HEK293 (cell line): ENCODE results near the gene RPS18.

Experiments
- CTCF ChIA-PET: fragments of 350-600 bp; formaldehyde crosslinking; extraction: SDS; loops from one replicate; lab custom pipeline; 2021; ENCODE audit warnings: antibody characterized with exemption; lab: Yijun Ruan, JAX
- POLR2A ChIA-PET: fragments of 300-600 bp; formaldehyde crosslinking; extraction: SDS; loops from one replicate; lab custom pipeline; 2020; ENCODE audit warnings: antibody characterized with exemption, inconsistent platforms; lab: Yijun Ruan, JAX
- H3K27ac ChIP-seq: fragments of 200-500 bp; sonication (Bioruptor generic); 2 replicates; pipeline ENCODE4 v1.5.1; 2014; ENCODE audit warnings: low read depth, low read length, control low read depth, inconsistent platforms; ENCODE audit errors: extremely low read depth
- H3K36me3 ChIP-seq, 2 experiments: fragments of 200-500 bp in 1 of 2; sonication (Bioruptor generic) in 1 of 2; 1 replicate in 1 of 2; 2 replicates in 1 of 2; pipeline ENCODE4 v1.5.1; 2014 to 2017; ENCODE audit warnings: inconsistent platforms in 2 of 2, low read length in 2 of 2; ENCODE audit not compliant: control insufficient read depth in 2 of 2, insufficient read depth in 1 of 2
- H3K4me1 ChIP-seq: fragments of 200-500 bp; sonication (Bioruptor generic); 2 replicates; pipeline ENCODE4 v1.5.1; 2014; ENCODE audit warnings: mild to moderate bottlenecking, low read length, inconsistent platforms; ENCODE audit not compliant: control insufficient read depth, insufficient read depth
- H3K4me3 ChIP-seq: 2 replicates; pipeline ENCODE4 v1.5.1; 2011; ENCODE audit warnings: low read depth, mild to moderate bottlenecking, control low read depth, low read length, moderate library complexity
- H3K9me3 ChIP-seq: fragments of 200-500 bp; sonication (Bioruptor generic); 2 replicates; pipeline ENCODE4 v1.5.1; 2014; ENCODE audit warnings: low read depth, low read length, inconsistent platforms; ENCODE audit not compliant: control insufficient read depth, insufficient read depth
- GLIS2 ChIP-seq: fragments of 450-650 bp; formaldehyde crosslinking; IDR thresholded peaks from 2 replicates; pipeline ENCODE4 v1.5.1; 2016; ENCODE audit warnings: missing biosample characterization, missing genetic modification characterization
- KLF8 ChIP-seq: fragments of 450-650 bp; formaldehyde crosslinking; IDR thresholded peaks from 2 replicates; pipeline ENCODE4 v1.5.1; 2016; ENCODE audit warnings: missing biosample characterization, missing genetic modification characterization
- MZF1 ChIP-seq: fragments of 450-650 bp; formaldehyde crosslinking; IDR thresholded peaks from 2 replicates; pipeline ENCODE4 v1.5.1; 2017; ENCODE audit warnings: missing biosample characterization, missing genetic modification characterization, borderline replicate concordance
- ZBTB10 ChIP-seq: fragments of 450-650 bp; formaldehyde crosslinking; IDR thresholded peaks from 2 replicates; pipeline ENCODE4 v1.5.1; 2016; ENCODE audit warnings: missing biosample characterization, missing genetic modification characterization
- ZBTB17 ChIP-seq: fragments of 450-650 bp; formaldehyde crosslinking; IDR thresholded peaks from 2 replicates; pipeline ENCODE4 v1.5.1; 2016; ENCODE audit warnings: missing biosample characterization, missing genetic modification characterization
- ZEB2 ChIP-seq: fragments of 450-650 bp; formaldehyde crosslinking; IDR thresholded peaks from 2 replicates; pipeline ENCODE4 v1.5.1; 2016; ENCODE audit warnings: missing biosample characterization, missing genetic modification characterization
- ZNF2 ChIP-seq: fragments of 450-650 bp; formaldehyde crosslinking; IDR thresholded peaks from 2 replicates; pipeline ENCODE4 v1.5.1; 2016; ENCODE audit warnings: missing biosample characterization, missing genetic modification characterization
- ZNF350 ChIP-seq: fragments of 450-650 bp; formaldehyde crosslinking; IDR thresholded peaks from 2 replicates; pipeline ENCODE4 v1.5.0; 2017; ENCODE audit warnings: missing biosample characterization, mild to moderate bottlenecking, missing genetic modification characterization
- ZNF366 ChIP-seq: fragments of 450-650 bp; formaldehyde crosslinking; conservative IDR thresholded peaks from 2 replicates; pipeline ENCODE4 v1.5.1; 2016; ENCODE audit warnings: missing biosample characterization, missing genetic modification characterization
- ZNF394 ChIP-seq: fragments of 450-650 bp; formaldehyde crosslinking; IDR thresholded peaks from 2 replicates; pipeline ENCODE4 v1.5.1; 2016; ENCODE audit warnings: missing biosample characterization, missing genetic modification characterization, mild to moderate bottlenecking, moderate library complexity, borderline replicate concordance
- ZNF423 ChIP-seq: fragments of 450-650 bp; formaldehyde crosslinking; IDR thresholded peaks from 2 replicates; pipeline ENCODE4 v1.5.1; 2016; ENCODE audit warnings: missing biosample characterization, missing genetic modification characterization
- ZNF433 ChIP-seq: fragments of 450-650 bp; formaldehyde crosslinking; IDR thresholded peaks from 2 replicates; pipeline ENCODE4 v1.5.1; 2016; ENCODE audit warnings: missing biosample characterization, missing genetic modification characterization, low read depth
- ZNF501 ChIP-seq: fragments of 450-650 bp; formaldehyde crosslinking; IDR thresholded peaks from 2 replicates; pipeline ENCODE4 v1.5.1; 2016; ENCODE audit warnings: missing biosample characterization, missing genetic modification characterization
- ZNF600 ChIP-seq: fragments of 450-650 bp; formaldehyde crosslinking; IDR thresholded peaks from 2 replicates; pipeline ENCODE4 v1.5.1; 2016; ENCODE audit warnings: missing biosample characterization, missing genetic modification characterization
- ZNF623 ChIP-seq: fragments of 450-650 bp; formaldehyde crosslinking; IDR thresholded peaks from 2 replicates; pipeline ENCODE4 v1.5.1; 2016; ENCODE audit warnings: missing biosample characterization, missing genetic modification characterization
- ZNF654 ChIP-seq: fragments of 450-650 bp; formaldehyde crosslinking; IDR thresholded peaks from 2 replicates; pipeline ENCODE4 v1.5.1; 2016; ENCODE audit warnings: low read depth, missing biosample characterization, missing genetic modification characterization
- ZNF777 ChIP-seq: fragments of 450-650 bp; formaldehyde crosslinking; IDR thresholded peaks from 2 replicates; pipeline ENCODE4 v1.5.1; 2017; ENCODE audit warnings: missing biosample characterization, missing genetic modification characterization, borderline replicate concordance
- ZNF837 ChIP-seq: fragments of 450-650 bp; formaldehyde crosslinking; IDR thresholded peaks from 2 replicates; pipeline ENCODE4 v1.5.1; 2016; ENCODE audit warnings: missing biosample characterization, missing genetic modification characterization
- ZSCAN30 ChIP-seq: fragments of 450-650 bp; IDR thresholded peaks from 2 replicates; pipeline ENCODE4 v1.5.1; 2018; ENCODE audit warnings: missing biosample characterization, mild to moderate bottlenecking, missing genetic modification characterization, moderate library complexity
- TF ChIP-seq, protein P1 (sequence below): fragments of 450-650 bp; formaldehyde crosslinking; IDR thresholded peaks from 2 replicates; pipeline ENCODE4 v1.5.1; 2016; ENCODE audit warnings: missing biosample characterization, missing genetic modification characterization

The RPS18 gene

DNA sequence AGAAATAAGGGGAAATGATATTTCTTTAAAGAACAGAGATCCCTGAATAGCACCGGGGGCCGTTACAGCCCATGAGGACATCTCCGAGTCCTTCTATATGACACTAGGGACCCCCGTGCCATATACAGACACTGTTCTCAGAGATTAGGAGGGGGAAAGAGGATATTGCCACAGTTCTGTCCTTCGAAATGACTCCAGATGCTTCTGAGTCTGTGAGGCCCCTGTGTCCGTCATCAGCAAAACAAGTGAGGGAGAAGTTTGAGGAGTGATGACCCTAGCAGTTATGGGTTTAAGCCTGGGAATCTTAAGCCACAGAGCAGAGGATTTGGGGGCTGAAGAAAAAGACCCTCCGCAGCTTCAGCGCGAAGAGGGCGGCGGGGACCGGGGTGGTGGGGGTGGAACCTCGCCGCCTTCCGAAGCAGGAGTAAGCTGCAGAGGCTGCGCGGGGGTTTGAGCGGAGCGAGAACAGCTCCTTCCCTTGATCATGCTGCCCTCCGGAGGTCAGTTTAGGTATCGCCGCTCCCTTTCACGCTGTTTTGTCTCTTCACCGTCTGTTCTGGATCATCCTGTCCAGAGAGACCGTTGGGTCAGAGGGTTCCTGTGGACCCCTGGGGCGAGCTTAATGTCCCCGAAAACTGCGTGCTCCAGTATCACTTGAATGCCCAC is 23.8 kb upstream of the RPS18 start (continued):
- TF ChIP-seq GLIS2 (tag by site-specific recombination), result 0 out of 2 replicates have a peak, but pooled peaks have one; percentile 22
- TF ChIP-seq, protein P1, sequence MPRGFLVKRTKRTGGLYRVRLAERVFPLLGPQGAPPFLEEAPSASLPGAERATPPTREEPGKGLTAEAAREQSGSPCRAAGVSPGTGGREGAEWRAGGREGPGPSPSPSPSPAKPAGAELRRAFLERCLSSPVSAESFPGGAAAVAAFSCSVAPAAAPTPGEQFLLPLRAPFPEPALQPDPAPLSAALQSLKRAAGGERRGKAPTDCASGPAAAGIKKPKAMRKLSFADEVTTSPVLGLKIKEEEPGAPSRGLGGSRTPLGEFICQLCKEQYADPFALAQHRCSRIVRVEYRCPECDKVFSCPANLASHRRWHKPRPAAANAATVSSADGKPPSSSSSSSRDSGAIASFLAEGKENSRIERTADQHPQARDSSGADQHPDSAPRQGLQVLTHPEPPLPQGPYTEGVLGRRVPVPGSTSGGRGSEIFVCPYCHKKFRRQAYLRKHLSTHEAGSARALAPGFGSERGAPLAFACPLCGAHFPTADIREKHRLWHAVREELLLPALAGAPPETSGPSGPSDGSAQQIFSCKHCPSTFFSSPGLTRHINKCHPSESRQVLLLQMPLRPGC, result peak; percentile 18; the same call in 1 of the 2 replicates
- peak; percentile 92 for TF ChIP-seq ZNF654 (tag by site-specific recombination)
- TF ChIP-seq KLF8, result peak; percentile 20; the same call in 1 of the 2 replicates
- TF ChIP-seq ZNF837 (tag by site-specific recombination), result no peak
- TF ChIP-seq ZBTB10 (tag by site-specific recombination), result peak; percentile 41; the same call in 1 of the 2 replicates
- peak; percentile 34; the same call in 1 of the 2 replicates for TF ChIP-seq ZSCAN30 (tag by site-specific recombination)
- no peak for TF ChIP-seq MZF1

DNA sequence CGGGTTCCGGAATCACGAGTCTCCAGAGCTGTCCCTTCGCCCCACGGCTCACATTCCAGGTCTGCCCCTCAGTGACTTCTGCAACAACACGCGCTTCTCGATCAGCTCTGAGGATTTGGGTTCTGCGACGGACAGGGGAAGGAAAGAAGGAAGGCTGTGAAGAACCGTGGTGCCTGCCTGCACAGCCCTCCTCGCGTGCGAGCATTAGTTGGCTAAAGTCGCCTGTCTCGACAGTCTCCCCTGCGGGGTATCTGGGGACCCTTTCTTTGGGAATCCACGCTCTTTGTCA is 23.3 kb upstream of the RPS18 start:
- Histone ChIP-seq H3K9me3 (no peaks in the 10 kb centered on the region), H3K36me3 (peaks cover 14 to 20% of the 10 kb centered on the region in 2 experiments; a peak in 2 of 3 replicates), H3K4me1 (peaks cover 12% of the 10 kb centered on the region), H3K4me3 (peak overlapping the region; percentile 34), H3K27ac (peak overlapping the region; percentile 88)
- ChIA-PET CTCF (interaction anchor here (0.6 to 6.1 kb wide), 56 partner anchors 9 to 801 kb away, joined by 3 to 76 read pairs (median 6); partner anchors contain the start of genes HSD17B8 and RING1), POLR2A (interaction anchor here (0.6 to 4.8 kb wide), 19 partner anchors 12 to 277 kb away, joined by 3 to 65 read pairs (median 10); partner anchors contain the start of genes B3GALT4, HSD17B8, PFDN6 and RGL2)
- TF ChIP-seq ZNF394 (tag by site-specific recombination) (peak; percentile 9; the same call in 1 of the 2 replicates), ZNF2 (tag by site-specific recombination) (peak; percentile 56; the same call in 1 of the 2 replicates), ZNF600 (tag by site-specific recombination) (0 out of 2 replicates have a peak, but pooled peaks have one; percentile 92), ZNF366 (tag by site-specific recombination) (peak; percentile 56; the same call in 1 of the 2 replicates), ZNF623 (0 out of 2 replicates have a peak, but pooled peaks have one; percentile 2), ZNF433 (tag by site-specific recombination) (no peak), GLIS2 (tag by site-specific recombination) (0 out of 2 replicates have a peak, but pooled peaks have one; percentile 6), ZNF350 (no peak), ZNF423 (tag by site-specific recombination) (no peak), ZNF777 (tag by site-specific recombination) (0 out of 2 replicates have a peak, but pooled peaks have one; percentile 37), ZNF501 (tag by site-specific recombination) (0 out of 2 replicates have a peak, but pooled peaks have one; percentile 8), ZBTB17 (tag by site-specific recombination) (peak; percentile 3), ZEB2 (tag by site-specific recombination) (peak; percentile 7; the same call in 1 of the 2 replicates), KLF8 (0 out of 2 replicates have a peak, but pooled peaks have one; percentile 3)
